Measurements from ENCODE around the gene PPIL1.

The PPIL1 gene

GRCh38 chr6:36888654-36889481, 14.3 kb upstream of the PPIL1 start:
- no peak for DNase-seq (ENCODE audit: low read depth in 2 of 2)

GRCh38 chr6:36888115-36888643, 13.6 kb upstream of the PPIL1 start:
- no peak for DNase-seq (ENCODE audit: low read depth in 2 of 2)

- DNase-seq (ENCODE audit: low read depth in 2 of 2), result no peak
These were observed 12.5 kb upstream of the PPIL1 start for GRCh38 chr6:36886950-36887618.

- DNase-seq (ENCODE audit: low read depth in 2 of 2), result peak; percentile 96 to 98
These were observed 11.1 kb upstream of the PPIL1 start, which contains the start of gene C6orf89 for GRCh38 chr6:36885461-36886401. TSS of gene C6orf89 (plus strand) at chr6:36885952. CDS start at chr6:36899445, 13,493 bp downstream.

- no peak for DNase-seq (ENCODE audit: low read depth in 2 of 2)
These were observed 10.0 kb upstream of the PPIL1 start for GRCh38 chr6:36884610-36885009.

GRCh38 chr6:36875250-36875633, 639 bp upstream of the PPIL1 start:
- no peak for DNase-seq (ENCODE audit: low read depth in 2 of 2)

- DNase-seq (ENCODE audit: low read depth in 2 of 2), result no peak
These were observed 776 bp downstream of the PPIL1 start for GRCh38 chr6:36873612-36874442.

GRCh38 chr6:36873115-36873514, 1.5 kb downstream of the PPIL1 start:
- DNase-seq (ENCODE audit: low read depth in 2 of 2), result no peak

GRCh38 chr6:36871686-36872085, 2.9 kb downstream of the PPIL1 start:
- DNase-seq (ENCODE audit: low read depth in 2 of 2), result no peak

- DNase-seq (ENCODE audit: low read depth in 2 of 2), result no peak
These were observed 7.0 kb downstream of the PPIL1 start for GRCh38 chr6:36867471-36868224.

GRCh38 chr6:36865835-36866234, 8.8 kb downstream of the PPIL1 start:
- no peak for DNase-seq (ENCODE audit: low read depth in 2 of 2)

GRCh38 chr6:36863670-36864540, 10.7 kb downstream of the PPIL1 start:
- DNase-seq (ENCODE audit: low read depth in 2 of 2), result no peak

- no peak for DNase-seq (ENCODE audit: low read depth in 2 of 2)
These were observed 11.7 kb downstream of the PPIL1 start for GRCh38 chr6:36862848-36863382.

GRCh38 chr6:36862164-36862847, 12.3 kb downstream of the PPIL1 start:
- no peak for DNase-seq (ENCODE audit: low read depth in 2 of 2)

- no peak for DNase-seq (ENCODE audit: low read depth in 2 of 2)
These were observed 14.5 kb downstream of the PPIL1 start for GRCh38 chr6:36860126-36860525.

GRCh38 chr6:36858407-36858981, 16.1 kb downstream of the PPIL1 start:
- no peak for DNase-seq (ENCODE audit: low read depth in 2 of 2)

GRCh38 chr6:36857325-36857724, 17.3 kb downstream of the PPIL1 start:
- DNase-seq (ENCODE audit: low read depth in 2 of 2), result no peak

GRCh38 chr6:36856277-36856676, 18.3 kb downstream of the PPIL1 start:
- DNase-seq (ENCODE audit: low read depth in 2 of 2), result no peak
